Sigmoid colon (tissue), 7 donors: ENCODE results near the gene PUM1. TPM values are rescaled to one million over a fixed set of nuclear protein-coding genes. Genes with fewer than 3 reads are reported as not detected.
"Not testable (repeated sequence)": the region's sequence is repeated elsewhere in the genome, so short reads cannot be mapped to it uniquely, and the experiment has no call there.

Experiments used
- DNase-seq: peaks from one replicate; pipeline ENCODE4 v3.0.0-alpha.2; 2019
- H3K27ac ChIP-seq, 4 donors: fragments of 200-600 bp; sonication (generic); one replicate each; pipeline ENCODE4 v1.5.1; 2016 to 2019; ENCODE audit warnings: mild to moderate bottlenecking in 1 of 4
- H3K27me3 ChIP-seq, 3 donors: fragments of 200-600 bp; sonication (generic); one replicate each; pipeline ENCODE4 v1.5.1; 2019; ENCODE audit warnings: mild to moderate bottlenecking in 1 of 3
- H3K36me3 ChIP-seq, 4 donors: fragments of 200-600 bp; sonication (generic); one replicate each; pipeline ENCODE4 v1.5.1; 2016 to 2019
- H3K4me1 ChIP-seq, 4 donors: fragments of 200-600 bp; sonication (generic); one replicate each; pipeline ENCODE4 v1.5.1; 2017 to 2019
- H3K4me3 ChIP-seq, 4 donors: fragments of 200-600 bp; sonication (generic); one replicate each; pipeline ENCODE4 v1.5.1; 2017 to 2019; ENCODE audit warnings: mild to moderate bottlenecking in 2 of 4, moderate library complexity in 1 of 4
- H3K9me3 ChIP-seq, 4 donors: fragments of 200-600 bp in 3 of 4; sonication (generic) in 3 of 4; one replicate each; pipeline versions ENCODE4 v1.5.1 to v1.6.1; 2013 to 2019
- CTCF ChIP-seq, 4 experiments: fragments of 450-650 bp in 3 of 4; fragments of 200-600 bp in 1 of 4; IDR thresholded peaks; one replicate each; pipeline ENCODE4 v1.5.1; 2016 to 2019; ENCODE audit warnings: antibody characterized with exemption in 4 of 4, mild to moderate bottlenecking in 3 of 4, moderate library complexity in 2 of 4
- EP300 ChIP-seq, 4 donors: sonication (generic); formaldehyde crosslinking; IDR thresholded peaks; one replicate each; pipeline ENCODE4 v1.6.1; 2017; ENCODE audit warnings: antibody characterized with exemption in 4 of 4
- POLR2A ChIP-seq, 2 donors: fragments of 450-650 bp; IDR thresholded peaks; one replicate each; pipeline ENCODE4 v1.6.1; 2016; ENCODE audit warnings: antibody characterized with exemption in 2 of 2, mild to moderate bottlenecking in 2 of 2, moderate library complexity in 2 of 2
- POLR2AphosphoS5 ChIP-seq, 4 donors: sonication (generic); formaldehyde crosslinking; IDR thresholded peaks; one replicate each; pipeline ENCODE4 v1.6.1; 2017; ENCODE audit warnings: antibody characterized with exemption in 4 of 4
- WGBS, 2 donors: extraction: QIAGEN DNeasy Blood & Tissue Kit; methylation state at CpG; one replicate each; pipeline ENCODE4 v1.1.7; 2013; 5-methylcytosine and 5-hydroxymethylcytosine counted together
- intact Hi-C: fragments of 100-400 bp; cut with DNase I; formaldehyde crosslinking; loops from one replicate; pipeline ENCODE4 v1.15.1; 2023
- polyA plus RNA-seq, 3 donors: library from polyadenylated mRNA; stranded (reverse); fragments of 200-250 nt; gene quantifications; one replicate each; pipeline ENCODE4 v1.2.3, GENCODE V29; 2013
- total RNA-seq, 4 donors: library from RNA; depleted of rRNA; stranded (reverse); fragments of >200 nt; gene quantifications; one replicate each; pipeline ENCODE4 v1.1.0, GENCODE V29; 2016
- donor health status: healthy with polysubstance abuse.
- donor health status: Bipolar disorder and iron deficiency.
- donor health status: healthy.

The PUM1 gene
- total and polyA plus RNA-seq, 7 donors: 16.9 to 89.5 (median 66.4) TPM

DNA sequence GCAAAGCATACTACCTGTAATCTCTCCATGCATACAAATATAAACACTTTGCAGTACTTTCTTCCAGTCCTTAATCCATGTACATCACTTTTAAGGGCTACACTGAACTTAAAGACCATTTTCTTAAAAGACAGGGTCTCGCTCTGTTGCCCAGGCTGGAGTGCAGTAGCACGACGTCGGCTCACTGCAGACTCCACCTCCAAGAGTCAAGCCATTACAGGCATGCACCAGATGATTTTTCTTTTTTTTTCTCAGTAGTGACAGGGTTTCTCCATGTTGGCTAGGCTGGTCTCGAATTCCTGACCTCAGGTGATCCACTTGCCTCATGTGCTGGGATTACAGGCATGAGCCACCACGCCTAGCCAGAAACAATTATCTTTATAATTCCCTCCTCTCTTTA lies 22.9 kb downstream of the PUM1 start:
- no peak for DNase-seq
- TF ChIP-seq EP300 (IDR thresholded peaks at IDR 0.05): no peak
- TF ChIP-seq CTCF (IDR thresholded peaks at IDR 0.05): no peak
- peaks cover 0 to 42% (median 18%) of the 10 kb centered on the region in 4 donors for H3K4me1 ChIP-seq
- 88 to 90% methylated on average over 6 of the region's 6 CpGs for WGBS, 2 donors
- intact Hi-C loops: no loop called here
- H3K27ac ChIP-seq: no peak overlapping the region
- no peaks in the 10 kb centered on the region for H3K27me3 ChIP-seq
- no peak overlapping the region for H3K4me3 ChIP-seq
- no peaks in the 10 kb centered on the region for H3K9me3 ChIP-seq
- peaks cover 0 to 12% (median 2%) of the 10 kb centered on the region in 4 donors for H3K36me3 ChIP-seq

- Histone ChIP-seq H3K27ac (no peak overlapping the region), H3K27me3 (no peaks in the 10 kb centered on the region), H3K9me3 (no peaks in the 10 kb centered on the region), H3K4me3 (no peak overlapping the region), H3K4me1 (peaks cover 0 to 33% (median 13%) of the 10 kb centered on the region in 4 donors), H3K36me3 (peaks cover 0 to 12% (median 2%) of the 10 kb centered on the region in 4 donors)
- intact Hi-C loops: no loop called here
- TF ChIP-seq CTCF (IDR thresholded peaks at IDR 0.05) (no peak), POLR2A (IDR thresholded peaks at IDR 0.05) (no peak)
- no peak for DNase-seq
Measured at GRCh38 chr1:31041529-31041928, 24.0 kb downstream of the PUM1 start.

GRCh38 chr1:31040038-31040437 lies 25.5 kb downstream of the PUM1 start:
- Histone ChIP-seq H3K27ac (no peak overlapping the region), H3K36me3 (peaks cover 0 to 12% (median 2%) of the 10 kb centered on the region in 4 donors), H3K9me3 (no peaks in the 10 kb centered on the region), H3K4me1 (peaks cover 0 to 46% (median 20%) of the 10 kb centered on the region in 4 donors), H3K4me3 (no peak overlapping the region), H3K27me3 (no peaks in the 10 kb centered on the region)
- no peak for TF ChIP-seq POLR2A (IDR thresholded peaks at IDR 0.05)
- DNase-seq: no peak
- WGBS, 2 donors: 39 to 70% methylated on average over 3 of the region's 3 CpGs
- intact Hi-C loops: no loop called here

DNA sequence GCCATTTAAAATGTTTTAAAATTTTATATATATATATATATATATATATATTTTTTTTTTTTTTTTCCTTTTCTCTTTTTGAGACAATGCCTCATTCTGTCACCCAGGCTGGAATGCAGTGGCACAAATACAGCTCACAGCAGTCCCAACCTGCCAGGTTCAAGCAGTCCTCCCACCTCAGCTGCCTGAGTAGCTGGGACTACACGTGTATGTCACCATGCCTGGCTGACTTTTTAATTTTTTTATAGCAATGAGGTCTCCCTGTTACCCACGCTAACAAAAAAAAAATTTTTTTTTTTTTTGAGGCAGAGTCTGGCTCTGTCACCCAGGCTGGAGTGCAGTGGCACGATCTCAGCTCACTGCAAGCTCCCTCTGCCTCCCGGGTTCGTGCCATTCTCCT lies 26.6 kb downstream of the PUM1 start:
- H3K27me3 ChIP-seq, DNase-seq, H3K9me3 ChIP-seq, H3K27ac ChIP-seq, H3K4me3 ChIP-seq, intact Hi-C loops: not testable (repeated sequence)
- Histone ChIP-seq H3K36me3 (peaks cover 0 to 12% (median 0%) of the 10 kb centered on the region in 4 donors), H3K4me1 (peaks cover 0 to 57% (median 29%) of the 10 kb centered on the region in 4 donors)
- WGBS, 2 donors: 72 to 75% methylated on average over 5 of the region's 5 CpGs

GRCh38 chr1:31038360-31038759 lies 27.2 kb downstream of the PUM1 start:
- 76 to 77% methylated on average over 5 of the region's 5 CpGs for WGBS, 2 donors
- H3K27me3 ChIP-seq: no peaks in the 10 kb centered on the region
- no peak for TF ChIP-seq EP300 (IDR thresholded peaks at IDR 0.05)
- no peak for TF ChIP-seq CTCF (IDR thresholded peaks at IDR 0.05)
- TF ChIP-seq POLR2A (IDR thresholded peaks at IDR 0.05): no peak
- intact Hi-C loops: no loop called here
- no peak for DNase-seq
- H3K4me1 ChIP-seq: peaks cover 0 to 63% (median 35%) of the 10 kb centered on the region in 4 donors
- H3K4me3 ChIP-seq: no peak overlapping the region
- H3K9me3 ChIP-seq: no peaks in the 10 kb centered on the region
- peaks cover 0 to 6% (median 0%) of the 10 kb centered on the region in 4 donors for H3K36me3 ChIP-seq
- no peak overlapping the region for H3K27ac ChIP-seq

- Histone ChIP-seq H3K4me3 (no peak overlapping the region), H3K36me3 (no peaks in the 10 kb centered on the region), H3K9me3 (no peaks in the 10 kb centered on the region), H3K27ac (no peak overlapping the region), H3K27me3 (no peaks in the 10 kb centered on the region), H3K4me1 (peaks cover 0 to 59% (median 40%) of the 10 kb centered on the region in 4 donors)
- WGBS, 2 donors: 77 to 84% methylated on average over 8 of the region's 8 CpGs
- intact Hi-C loops: no loop called here
- no peak for DNase-seq
- TF ChIP-seq EP300 (IDR thresholded peaks at IDR 0.05) (no peak), POLR2A (IDR thresholded peaks at IDR 0.05) (no peak), POLR2AphosphoS5 (IDR thresholded peaks at IDR 0.05) (no peak), CTCF (IDR thresholded peaks at IDR 0.05) (no peak)
Measured at GRCh38 chr1:31036749-31037500, 28.6 kb downstream of the PUM1 start.
